ENCODE data around the gene DHX57.
A peak's percentile ranks its signal among the peaks of the same experiment; 100 is the strongest.

DHX57 gene

DNA sequence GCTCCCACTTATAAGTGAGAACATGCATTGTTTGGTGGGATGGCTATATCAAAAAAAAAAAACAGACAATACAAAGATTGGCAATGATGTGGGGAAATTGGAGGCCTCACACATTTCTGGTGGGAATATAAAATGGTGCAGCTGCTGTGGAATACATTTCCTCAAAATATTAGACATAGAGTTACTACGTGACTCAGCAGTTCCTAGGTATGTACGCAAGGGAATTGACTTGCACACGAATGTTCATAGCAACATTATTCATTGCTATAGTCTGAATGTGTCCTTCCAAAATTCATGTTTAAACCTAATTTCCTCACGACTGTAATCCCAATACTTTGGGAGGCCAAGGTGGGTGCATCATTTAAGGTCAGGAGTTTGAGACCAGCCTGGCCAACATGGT, 11.6 kb upstream of the DHX57 start:
- Histone ChIP-seq H3K4me3 (ENCODE audit: low read depth in 1 of 2, low read length in 1 of 2) (no peak overlapping the region), H3K27ac (no peak overlapping the region), H3K9me3 (no peaks in the 10 kb centered on the region), H3K36me3 (no peaks in the 10 kb centered on the region), H3K27me3 (no peaks in the 10 kb centered on the region), H3K4me1 (ENCODE audit: control insufficient read depth in 1 of 2, insufficient read depth in 1 of 2, low read depth in 1 of 2, low read length in 1 of 2) (no peaks in the 10 kb centered on the region)
- TF ChIP-seq, protein P1, sequence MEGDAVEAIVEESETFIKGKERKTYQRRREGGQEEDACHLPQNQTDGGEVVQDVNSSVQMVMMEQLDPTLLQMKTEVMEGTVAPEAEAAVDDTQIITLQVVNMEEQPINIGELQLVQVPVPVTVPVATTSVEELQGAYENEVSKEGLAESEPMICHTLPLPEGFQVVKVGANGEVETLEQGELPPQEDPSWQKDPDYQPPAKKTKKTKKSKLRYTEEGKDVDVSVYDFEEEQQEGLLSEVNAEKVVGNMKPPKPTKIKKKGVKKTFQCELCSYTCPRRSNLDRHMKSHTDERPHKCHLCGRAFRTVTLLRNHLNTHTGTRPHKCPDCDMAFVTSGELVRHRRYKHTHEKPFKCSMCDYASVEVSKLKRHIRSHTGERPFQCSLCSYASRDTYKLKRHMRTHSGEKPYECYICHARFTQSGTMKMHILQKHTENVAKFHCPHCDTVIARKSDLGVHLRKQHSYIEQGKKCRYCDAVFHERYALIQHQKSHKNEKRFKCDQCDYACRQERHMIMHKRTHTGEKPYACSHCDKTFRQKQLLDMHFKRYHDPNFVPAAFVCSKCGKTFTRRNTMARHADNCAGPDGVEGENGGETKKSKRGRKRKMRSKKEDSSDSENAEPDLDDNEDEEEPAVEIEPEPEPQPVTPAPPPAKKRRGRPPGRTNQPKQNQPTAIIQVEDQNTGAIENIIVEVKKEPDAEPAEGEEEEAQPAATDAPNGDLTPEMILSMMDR (IDR thresholded peaks at IDR 0.05) = no peak

- H3K4me1 ChIP-seq (ENCODE audit: control insufficient read depth in 1 of 2, insufficient read depth in 1 of 2, low read depth in 1 of 2, low read length in 1 of 2) = no peaks in the 10 kb centered on the region
- no peaks in the 10 kb centered on the region for H3K9me3 ChIP-seq
- H3K27me3 ChIP-seq = no peaks in the 10 kb centered on the region
- TF ChIP-seq, protein P1 (IDR thresholded peaks at IDR 0.05) = no peak
- H3K4me3 ChIP-seq (ENCODE audit: low read depth in 1 of 2, low read length in 1 of 2) = no peak overlapping the region
- no peaks in the 10 kb centered on the region for H3K36me3 ChIP-seq
- no peak overlapping the region for H3K27ac ChIP-seq
Observed at GRCh38 chr2:38886063-38886462, 10.3 kb upstream of the DHX57 start.

GRCh38 chr2:38876407-38876806, 673 bp upstream of the DHX57 start:
- H3K27ac ChIP-seq = no peak overlapping the region
- TF ChIP-seq, protein P1 (IDR thresholded peaks at IDR 0.05) = no peak
- peak overlapping the region; percentile 61 to 73 for H3K4me3 ChIP-seq (ENCODE audit: low read depth in 1 of 2, low read length in 1 of 2)

GRCh38 chr2:38875227-38875575, 533 bp downstream of the DHX57 start:
- no peaks in the 10 kb centered on the region for H3K36me3 ChIP-seq
- H3K4me1 ChIP-seq (ENCODE audit: control insufficient read depth in 1 of 2, insufficient read depth in 1 of 2, low read depth in 1 of 2, low read length in 1 of 2) = peaks cover 10 to 11% of the 10 kb centered on the region in 2 experiments
- H3K27ac ChIP-seq = no peak overlapping the region
- H3K27me3 ChIP-seq = no peaks in the 10 kb centered on the region
- H3K9me3 ChIP-seq = no peaks in the 10 kb centered on the region
- TF ChIP-seq, protein P1 (IDR thresholded peaks at IDR 0.05) = no peak
- H3K4me3 ChIP-seq (ENCODE audit: low read depth in 1 of 2, low read length in 1 of 2) = peak overlapping the region; percentile 61 to 73

More at GRCh38 chr2:38876407-38876806, 673 bp upstream of the DHX57 start:
- H3K4me1 ChIP-seq (ENCODE audit: control insufficient read depth in 1 of 2, insufficient read depth in 1 of 2, low read depth in 1 of 2, low read length in 1 of 2) = peaks cover 10 to 11% of the 10 kb centered on the region in 2 experiments
- no peaks in the 10 kb centered on the region for H3K36me3 ChIP-seq
- H3K27me3 ChIP-seq = no peaks in the 10 kb centered on the region
- no peaks in the 10 kb centered on the region for H3K9me3 ChIP-seq

DNA sequence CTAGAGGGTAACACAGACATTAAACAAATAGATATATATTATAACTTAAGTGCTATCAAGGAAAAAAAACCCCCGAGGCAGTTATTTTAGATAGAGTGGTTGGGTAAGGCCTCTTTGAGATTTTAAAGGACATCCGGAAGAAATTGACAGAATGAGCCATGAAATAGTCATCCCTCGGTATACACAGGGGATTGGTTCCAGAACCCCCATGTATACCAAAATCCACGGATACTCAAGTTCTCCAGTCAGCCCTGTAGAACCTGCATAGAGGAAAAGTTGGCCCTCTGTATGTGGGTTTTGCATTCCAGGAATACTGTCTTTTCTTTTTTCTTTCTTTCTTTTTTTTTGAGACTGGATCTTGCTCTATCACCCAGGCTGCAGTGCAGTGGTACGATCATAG, 2.0 kb downstream of the DHX57 start:
- peaks cover 10 to 11% of the 10 kb centered on the region in 2 experiments for H3K4me1 ChIP-seq (ENCODE audit: control insufficient read depth in 1 of 2, insufficient read depth in 1 of 2, low read depth in 1 of 2, low read length in 1 of 2)
- H3K27me3 ChIP-seq = no peaks in the 10 kb centered on the region
- H3K9me3 ChIP-seq = no peaks in the 10 kb centered on the region
- TF ChIP-seq, protein P1 (IDR thresholded peaks at IDR 0.05) = no peak
- H3K4me3 ChIP-seq (ENCODE audit: low read depth in 1 of 2, low read length in 1 of 2) = no peak overlapping the region
- no peak overlapping the region for H3K27ac ChIP-seq
- no peaks in the 10 kb centered on the region for H3K36me3 ChIP-seq

DNA sequence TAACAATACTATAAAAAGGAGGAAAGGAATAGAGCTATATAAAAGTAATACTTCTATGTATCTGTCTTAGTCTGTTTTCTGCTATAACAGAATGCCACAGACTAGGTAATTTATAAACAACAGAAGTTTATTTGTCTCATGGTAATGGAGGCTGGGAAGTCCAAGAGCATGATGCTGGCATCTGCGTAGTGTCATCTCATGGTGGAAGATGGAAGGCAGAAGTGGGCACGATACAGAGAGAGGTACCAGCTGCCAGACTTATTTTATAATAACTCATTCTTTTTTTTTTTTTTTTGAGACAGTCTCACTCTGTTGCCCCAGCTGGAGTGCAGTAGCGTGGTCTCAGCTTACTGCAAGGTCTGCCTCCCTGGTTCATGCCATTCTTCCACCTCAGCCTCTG, 4.3 kb downstream of the DHX57 start:
- TF ChIP-seq, protein P1 (IDR thresholded peaks at IDR 0.05) = no peak

More for the DNA sequence above, 4.3 kb downstream of the DHX57 start:
- Histone ChIP-seq H3K27ac (no peak overlapping the region), H3K9me3 (no peaks in the 10 kb centered on the region), H3K4me1 (ENCODE audit: control insufficient read depth in 1 of 2, insufficient read depth in 1 of 2, low read depth in 1 of 2, low read length in 1 of 2) (peaks cover 10% of the 10 kb centered on the region in 2 experiments), H3K4me3 (ENCODE audit: low read depth in 1 of 2, low read length in 1 of 2) (no peak overlapping the region), H3K36me3 (no peaks in the 10 kb centered on the region), H3K27me3 (no peaks in the 10 kb centered on the region)

Data from neutrophil (primary cell).